Activated naive CD4-positive, alpha-beta T cell treated with anti-CD3 and anti-CD28 coated beads for 36 hours (primary cell): ENCODE measurements around the gene RP2. TPM values are rescaled to one million over a fixed set of nuclear protein-coding genes. Genes with fewer than 3 reads are reported as not detected.

Experiments used
- CTCF ChIA-PET: fragments of 350-600 bp; sonication (Branson Sonifier 250); formaldehyde crosslinking; loops from one replicate; lab custom pipeline; 2021; ENCODE audit warnings: antibody characterized with exemption; lab: Charles Lee
- DNase-seq: peaks from one replicate; pipeline ENCODE4 v3.0.0-alpha.2; 2020
- H3K27ac Mint-ChIP-seq: one replicate; pipeline ENCODE4 v1.8.0; 2021; ENCODE audit warnings: mild to moderate bottlenecking, mixed read lengths
- H3K27me3 Mint-ChIP-seq: one replicate; pipeline ENCODE4 v1.8.0; 2021; ENCODE audit warnings: low read depth, mixed read lengths
- H3K36me3 Mint-ChIP-seq: one replicate; pipeline ENCODE4 v1.8.0; 2021; ENCODE audit warnings: low read depth, mixed read lengths
- H3K4me1 Mint-ChIP-seq: one replicate; pipeline ENCODE4 v1.8.0; 2021; ENCODE audit warnings: low read depth, mixed read lengths
- H3K4me3 Mint-ChIP-seq: one replicate; pipeline ENCODE4 v1.8.0; 2021; ENCODE audit warnings: mild to moderate bottlenecking, moderate library complexity, mixed read lengths
- H3K9me3 Mint-ChIP-seq: one replicate; pipeline ENCODE4 v1.8.0; 2021; ENCODE audit warnings: mixed read lengths
- intact Hi-C: fragments of 100-400 bp; cut with micrococcal nuclease; formaldehyde crosslinking; loops from one replicate; pipeline ENCODE4 v1.15.1; 2023
- total RNA-seq, 2 experiments: library from RNA; stranded (reverse); gene quantifications; one replicate each; pipeline ENCODE4 v1.2.3, GENCODE V29; 2021

RP2 gene
- total RNA-seq, 2 experiments from 2014 or later: 4.0 to 4.2 TPM

DNA sequence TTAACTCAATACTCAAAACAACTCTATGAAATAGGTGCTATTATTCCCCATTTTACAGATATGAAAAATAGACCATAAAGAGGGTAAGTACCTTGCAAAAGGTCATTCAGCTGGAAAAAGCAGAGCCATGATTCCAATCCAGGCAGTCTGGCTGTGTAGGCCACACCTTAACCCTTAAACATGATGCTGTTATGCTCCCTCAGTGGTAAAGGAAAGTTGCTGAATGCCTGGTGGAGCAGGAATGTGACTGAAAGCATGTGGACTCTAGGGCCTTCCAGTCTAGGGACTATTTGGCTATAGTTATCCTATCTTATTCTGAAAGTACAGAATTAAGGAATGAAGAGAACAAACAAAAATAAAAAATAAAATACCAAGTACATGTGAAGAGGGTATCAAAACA lies 19.6 kb downstream of the RP2 start:
- Mint-ChIP-seq H3K27me3 (no peaks in the 10 kb centered on the region), H3K4me3 (no peak overlapping the region), H3K9me3 (no peaks in the 10 kb centered on the region), H3K36me3 (peaks cover 11% of the 10 kb centered on the region), H3K4me1 (no peaks in the 10 kb centered on the region), H3K27ac (no peak overlapping the region)
- no peak for DNase-seq
- intact Hi-C loops: no loop called here
- CTCF ChIA-PET: no interaction called here

DNA sequence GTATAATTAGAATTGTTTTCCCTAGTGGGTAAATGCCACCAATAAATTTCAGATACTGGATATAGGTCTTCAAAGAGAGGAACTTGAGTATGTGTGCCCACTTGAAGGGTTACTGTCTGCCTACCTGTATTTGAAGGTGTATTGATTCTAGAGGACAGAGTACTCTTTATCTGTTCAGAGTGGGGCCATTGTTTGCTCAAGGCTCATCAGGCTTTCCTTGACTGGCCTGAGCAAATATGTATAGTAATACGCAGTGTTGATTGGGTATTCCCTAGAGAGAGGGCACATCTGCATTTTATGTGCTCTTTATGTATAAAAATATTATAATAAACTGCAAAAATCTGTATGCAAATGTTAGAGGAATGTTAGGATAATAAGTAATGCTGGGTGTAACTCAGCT lies 23.7 kb downstream of the RP2 start:
- Mint-ChIP-seq H3K27ac (no peak overlapping the region), H3K36me3 (peaks cover 13% of the 10 kb centered on the region), H3K4me3 (no peak overlapping the region), H3K4me1 (no peaks in the 10 kb centered on the region), H3K9me3 (no peaks in the 10 kb centered on the region), H3K27me3 (no peaks in the 10 kb centered on the region)
- CTCF ChIA-PET: no interaction called here
- intact Hi-C loops: no loop called here
- DNase-seq: no peak

- no peaks in the 10 kb centered on the region for H3K9me3 Mint-ChIP-seq
- CTCF ChIA-PET: no interaction called here
- H3K27ac Mint-ChIP-seq: no peak overlapping the region
- DNase-seq: no peak
- intact Hi-C loops: no loop called here
- H3K4me3 Mint-ChIP-seq: no peak overlapping the region
- no peaks in the 10 kb centered on the region for H3K4me1 Mint-ChIP-seq
- peaks cover 15% of the 10 kb centered on the region for H3K36me3 Mint-ChIP-seq
- no peaks in the 10 kb centered on the region for H3K27me3 Mint-ChIP-seq
Measured at GRCh38 chrX:46863072-46863471, 26.2 kb downstream of the RP2 start.

DNA sequence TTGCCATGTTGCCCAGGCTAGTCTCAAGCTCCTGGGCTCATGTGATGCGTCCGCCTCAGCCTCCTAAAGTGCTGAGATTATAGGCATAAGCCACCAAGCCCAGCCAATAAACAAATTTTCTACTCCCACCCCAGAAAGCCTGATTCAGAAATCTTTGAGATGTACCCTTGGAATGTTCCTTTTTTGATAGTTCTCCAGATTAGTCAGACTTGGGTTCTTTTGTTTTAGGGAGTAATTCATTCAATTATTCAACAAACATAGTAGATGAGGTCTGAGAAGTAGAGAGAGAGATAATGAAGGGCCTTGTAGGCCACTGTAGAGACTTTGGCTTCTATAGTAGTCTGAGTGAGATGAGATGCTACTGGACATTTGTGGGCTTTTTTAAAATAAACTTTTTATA lies 27.8 kb downstream of the RP2 start:
- Mint-ChIP-seq H3K36me3 (peaks cover 15% of the 10 kb centered on the region), H3K4me3 (no peak overlapping the region), H3K4me1 (no peaks in the 10 kb centered on the region), H3K27ac (no peak overlapping the region), H3K9me3 (no peaks in the 10 kb centered on the region), H3K27me3 (no peaks in the 10 kb centered on the region)
- CTCF ChIA-PET: no interaction called here
- intact Hi-C loops: no loop called here
- no peak for DNase-seq

- CTCF ChIA-PET: no interaction called here
- H3K4me3 Mint-ChIP-seq: no peak overlapping the region
- intact Hi-C loops: no loop called here
Measured at GRCh38 chrX:46865281-46865680, 28.4 kb downstream of the RP2 start.

GRCh38 chrX:46866726-46867125 lies 29.9 kb downstream of the RP2 start:
- Mint-ChIP-seq H3K27me3 (no peaks in the 10 kb centered on the region), H3K4me1 (no peaks in the 10 kb centered on the region), H3K4me3 (no peak overlapping the region), H3K27ac (no peak overlapping the region), H3K9me3 (no peaks in the 10 kb centered on the region), H3K36me3 (peaks cover 10% of the 10 kb centered on the region)
- DNase-seq: no peak
- intact Hi-C loops: no loop called here
- CTCF ChIA-PET: no interaction called here

More at GRCh38 chrX:46865281-46865680, 28.4 kb downstream of the RP2 start:
- Mint-ChIP-seq H3K4me1 (no peaks in the 10 kb centered on the region), H3K27me3 (no peaks in the 10 kb centered on the region), H3K36me3 (peaks cover 13% of the 10 kb centered on the region), H3K9me3 (no peaks in the 10 kb centered on the region), H3K27ac (no peak overlapping the region)
- no peak for DNase-seq

- CTCF ChIA-PET: no interaction called here
- no peak for DNase-seq
- H3K36me3 Mint-ChIP-seq: no peaks in the 10 kb centered on the region
- H3K9me3 Mint-ChIP-seq: no peaks in the 10 kb centered on the region
- H3K27me3 Mint-ChIP-seq: no peaks in the 10 kb centered on the region
- H3K4me3 Mint-ChIP-seq: no peak overlapping the region
- H3K27ac Mint-ChIP-seq: no peak overlapping the region
- H3K4me1 Mint-ChIP-seq: peaks cover 5% of the 10 kb centered on the region
- intact Hi-C loops: no loop called here
Measured at GRCh38 chrX:46873746-46874145, 36.9 kb downstream of the RP2 start.

GRCh38 chrX:46876901-46877300 lies 40.1 kb downstream of the RP2 start:
- Mint-ChIP-seq H3K27ac (no peak overlapping the region), H3K4me1 (peaks cover 5% of the 10 kb centered on the region), H3K36me3 (no peaks in the 10 kb centered on the region), H3K9me3 (no peaks in the 10 kb centered on the region), H3K27me3 (no peaks in the 10 kb centered on the region), H3K4me3 (no peak overlapping the region)
- CTCF ChIA-PET: no interaction called here
- intact Hi-C loops: no loop called here
- DNase-seq: no peak

DNA sequence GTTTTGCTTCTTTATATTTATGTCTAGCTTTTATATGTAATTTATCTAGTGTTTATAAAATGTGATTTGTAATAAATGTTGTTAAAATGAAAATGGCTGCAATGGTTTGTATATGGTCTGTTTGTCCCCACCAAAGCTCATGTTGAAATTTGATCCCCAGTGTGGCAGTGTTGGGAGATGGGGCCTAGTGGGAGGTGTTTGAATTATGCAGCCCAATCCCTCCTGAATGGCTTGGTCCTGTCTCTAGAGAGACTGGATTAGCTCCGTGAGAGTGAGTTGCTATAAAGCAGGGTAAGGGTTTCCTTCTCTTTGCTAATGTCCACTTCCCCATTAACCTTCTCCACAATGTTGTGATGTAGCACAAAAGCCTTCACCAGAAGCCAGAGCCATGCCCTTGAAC lies 45.4 kb downstream of the RP2 start:
- Mint-ChIP-seq H3K4me1 (peaks cover 2% of the 10 kb centered on the region), H3K27ac (no peak overlapping the region), H3K4me3 (no peak overlapping the region), H3K27me3 (no peaks in the 10 kb centered on the region), H3K36me3 (no peaks in the 10 kb centered on the region), H3K9me3 (no peaks in the 10 kb centered on the region)
- DNase-seq: no peak
- CTCF ChIA-PET: no interaction called here
- intact Hi-C loops: no loop called here

- no peaks in the 10 kb centered on the region for H3K27me3 Mint-ChIP-seq
- CTCF ChIA-PET: no interaction called here
- intact Hi-C loops: no loop called here
Measured at GRCh38 chrX:46884799-46885198, 48.0 kb downstream of the RP2 start.

DNA sequence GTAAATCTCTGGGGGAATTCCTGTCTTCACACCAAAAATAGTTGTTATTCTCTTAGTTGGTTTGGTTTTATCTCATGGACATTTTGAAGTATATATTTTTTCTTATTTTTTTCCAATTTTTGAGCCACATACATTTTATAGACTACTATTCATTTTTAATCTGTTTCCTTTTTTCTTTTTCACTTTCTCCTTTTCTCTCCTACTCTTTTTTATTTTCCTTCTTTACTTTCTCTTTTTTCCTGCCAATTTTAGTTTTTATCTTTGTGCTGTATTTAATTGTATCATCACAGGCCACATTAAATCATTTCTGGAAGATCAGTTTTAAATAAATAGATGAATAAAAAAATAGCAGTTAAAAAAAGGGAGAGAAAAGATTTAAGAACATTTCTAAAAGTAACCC lies 61.4 kb downstream of the RP2 start:
- Mint-ChIP-seq H3K4me1 (no peaks in the 10 kb centered on the region), H3K27me3 (peaks cover 2% of the 10 kb centered on the region), H3K27ac (no peak overlapping the region), H3K36me3 (no peaks in the 10 kb centered on the region), H3K9me3 (no peaks in the 10 kb centered on the region), H3K4me3 (no peak overlapping the region)
- CTCF ChIA-PET: interaction anchor here (1.1 kb wide), 1 partner anchor 149 kb away, joined by 3 read pairs; no protein-coding TSS in a partner anchor
- intact Hi-C loops: no loop called here
- DNase-seq: no peak

More at GRCh38 chrX:46884799-46885198, 48.0 kb downstream of the RP2 start:
- Mint-ChIP-seq H3K36me3 (no peaks in the 10 kb centered on the region), H3K9me3 (no peaks in the 10 kb centered on the region), H3K4me1 (no peaks in the 10 kb centered on the region), H3K4me3 (no peak overlapping the region), H3K27ac (no peak overlapping the region)
- no peak for DNase-seq

DNA sequence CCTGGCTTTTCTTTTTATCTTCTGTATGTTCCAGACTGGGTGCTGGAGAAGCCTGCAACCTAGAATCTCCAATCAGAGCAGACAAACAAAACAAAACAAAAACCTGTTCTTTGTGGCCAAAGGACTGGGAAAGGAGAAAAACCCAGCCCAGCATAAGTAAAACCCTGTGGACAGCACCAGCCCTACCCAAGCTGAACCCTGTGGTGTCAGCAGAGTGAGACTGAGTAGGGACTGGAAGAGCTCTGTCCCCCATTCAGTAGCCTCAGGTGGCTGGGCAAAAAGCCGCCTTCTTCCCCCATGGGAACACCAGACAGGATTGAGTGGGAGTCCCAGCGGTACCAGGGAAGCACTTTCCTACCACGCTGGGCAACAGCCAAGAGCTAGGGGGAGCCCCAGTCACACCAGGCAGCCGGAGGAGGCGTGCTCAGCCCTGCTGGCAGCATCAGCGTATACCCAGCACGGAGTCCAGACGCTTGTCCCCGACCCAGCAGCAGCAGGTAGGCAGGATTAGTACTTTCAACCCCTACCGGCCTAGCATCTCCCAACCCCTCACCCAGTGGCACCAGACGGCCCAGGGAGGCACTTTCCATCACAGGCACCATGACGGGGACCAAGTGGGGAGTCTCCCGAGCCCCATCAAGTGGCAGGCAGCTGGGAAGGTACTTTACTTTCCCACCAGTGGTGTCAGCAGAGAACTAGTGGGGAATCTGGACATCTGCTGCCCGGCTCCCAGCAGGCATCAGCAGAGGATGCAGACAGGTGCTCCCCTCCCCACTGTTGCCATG lies 66.8 kb downstream of the RP2 start:
- DNase-seq: peak; percentile 63
- H3K27ac Mint-ChIP-seq: no peak overlapping the region
- H3K4me1 Mint-ChIP-seq: no peaks in the 10 kb centered on the region
- peaks cover 3% of the 10 kb centered on the region for H3K27me3 Mint-ChIP-seq
- no peaks in the 10 kb centered on the region for H3K9me3 Mint-ChIP-seq
- H3K4me3 Mint-ChIP-seq: peak overlapping the region; percentile 59
- intact Hi-C loops: loop anchor here (1.0 kb wide), 3 partner anchors 75 to 190 kb away; no protein-coding TSS in a partner anchor
- no peaks in the 10 kb centered on the region for H3K36me3 Mint-ChIP-seq
- CTCF ChIA-PET: interaction anchor here (0.7 to 2.1 kb wide), 9 partner anchors 8 to 191 kb away, joined by 3 to 9 read pairs (median 3); no protein-coding TSS in a partner anchor

DNA sequence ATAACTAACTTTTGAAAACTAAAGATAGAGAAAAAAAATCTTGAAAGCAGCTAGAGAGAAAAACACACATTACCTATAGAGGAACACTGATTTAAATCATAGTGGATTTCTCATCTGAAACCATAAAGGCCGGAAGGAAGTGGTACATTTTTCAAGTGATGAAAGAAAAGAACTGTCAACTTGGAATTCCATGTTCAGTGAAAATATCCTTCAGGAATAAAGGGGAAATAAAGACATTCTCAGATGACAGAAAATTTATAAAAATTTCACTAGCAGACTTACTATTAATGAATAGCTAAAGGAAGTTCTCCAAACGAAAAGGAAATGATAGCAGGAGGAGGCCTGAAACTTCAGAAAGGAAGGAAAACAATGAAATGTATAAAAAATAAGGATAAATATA lies 67.8 kb downstream of the RP2 start:
- no peak overlapping the region for H3K4me3 Mint-ChIP-seq
- CTCF ChIA-PET: interaction anchor here (1.4 to 2.1 kb wide), 5 partner anchors 9 to 190 kb away, joined by 3 to 9 read pairs (median 4); no protein-coding TSS in a partner anchor
- H3K27me3 Mint-ChIP-seq: peaks cover 3% of the 10 kb centered on the region
- no peaks in the 10 kb centered on the region for H3K9me3 Mint-ChIP-seq
- intact Hi-C loops: loop anchor here (1.0 kb wide), 1 partner anchor 126 kb away; no protein-coding TSS in a partner anchor
- no peaks in the 10 kb centered on the region for H3K36me3 Mint-ChIP-seq
- no peaks in the 10 kb centered on the region for H3K4me1 Mint-ChIP-seq
- no peak overlapping the region for H3K27ac Mint-ChIP-seq
- DNase-seq: no peak
